ENCODE results near the gene ZNF880. TPM values are rescaled to one million over a fixed set of nuclear protein-coding genes. Genes with fewer than 3 reads are reported as not detected.

The ZNF880 gene
- polyA plus RNA-seq, 1 donor = 31.7 TPM

Other genes with a start within 250 kb of the ZNF880 start
- 24.0 TPM for gene ZNF616, start 230.0 kb upstream of the ZNF880 start, polyA plus RNA-seq (ENCODE audit: insufficient read length)
- 19.2 TPM for gene ZNF836, start 198.3 kb upstream of the ZNF880 start, polyA plus RNA-seq (ENCODE audit: insufficient read length)
- 396 TPM for gene PPP2R1A, start 179.9 kb upstream of the ZNF880 start, polyA plus RNA-seq (ENCODE audit: insufficient read length)
- 22.0 TPM for gene ZNF766, start 100.3 kb upstream of the ZNF880 start, polyA plus RNA-seq (ENCODE audit: insufficient read length)
- gene ZNF480, start 72.8 kb upstream of the ZNF880 start, polyA plus RNA-seq (ENCODE audit: insufficient read length) = 18.3 TPM
- gene ZNF610, start 33.7 kb upstream of the ZNF880 start, polyA plus RNA-seq (ENCODE audit: insufficient read length) = 14.9 TPM
- gene ZNF528, start 27.9 kb downstream of the ZNF880 start, polyA plus RNA-seq (ENCODE audit: insufficient read length) = 63.3 TPM
- gene ZNF534, start 59.2 kb downstream of the ZNF880 start, polyA plus RNA-seq (ENCODE audit: insufficient read length) = 1.2 TPM
- 7.9 TPM for gene ZNF578, start 83.6 kb downstream of the ZNF880 start, polyA plus RNA-seq (ENCODE audit: insufficient read length)
- 23.9 TPM for gene ZNF808, start 157.7 kb downstream of the ZNF880 start, polyA plus RNA-seq (ENCODE audit: insufficient read length)
- 23.3 TPM for gene ZNF701, start 200.4 kb downstream of the ZNF880 start, polyA plus RNA-seq (ENCODE audit: insufficient read length)